ENCODE data around the gene INVS.

DNA sequence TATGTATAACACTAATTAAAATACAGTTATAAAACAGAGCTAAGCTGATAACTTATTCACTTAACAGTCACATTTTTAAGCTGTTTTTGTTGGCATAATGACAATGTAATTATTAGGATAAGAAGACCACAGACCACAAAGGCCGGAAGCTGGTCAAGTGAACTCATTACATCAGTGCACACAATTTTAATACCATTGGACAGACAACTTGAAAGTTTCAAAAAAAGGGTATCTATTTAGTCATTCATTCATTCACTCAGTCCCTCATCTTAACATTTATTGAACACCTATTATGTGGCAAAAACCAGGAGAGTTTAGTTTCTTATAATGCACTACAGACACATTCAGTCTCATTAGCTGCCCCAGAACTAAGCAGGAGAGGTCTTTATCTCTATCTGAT, 11.8 kb upstream of the INVS start:
- TF ChIP-seq, protein P1, sequence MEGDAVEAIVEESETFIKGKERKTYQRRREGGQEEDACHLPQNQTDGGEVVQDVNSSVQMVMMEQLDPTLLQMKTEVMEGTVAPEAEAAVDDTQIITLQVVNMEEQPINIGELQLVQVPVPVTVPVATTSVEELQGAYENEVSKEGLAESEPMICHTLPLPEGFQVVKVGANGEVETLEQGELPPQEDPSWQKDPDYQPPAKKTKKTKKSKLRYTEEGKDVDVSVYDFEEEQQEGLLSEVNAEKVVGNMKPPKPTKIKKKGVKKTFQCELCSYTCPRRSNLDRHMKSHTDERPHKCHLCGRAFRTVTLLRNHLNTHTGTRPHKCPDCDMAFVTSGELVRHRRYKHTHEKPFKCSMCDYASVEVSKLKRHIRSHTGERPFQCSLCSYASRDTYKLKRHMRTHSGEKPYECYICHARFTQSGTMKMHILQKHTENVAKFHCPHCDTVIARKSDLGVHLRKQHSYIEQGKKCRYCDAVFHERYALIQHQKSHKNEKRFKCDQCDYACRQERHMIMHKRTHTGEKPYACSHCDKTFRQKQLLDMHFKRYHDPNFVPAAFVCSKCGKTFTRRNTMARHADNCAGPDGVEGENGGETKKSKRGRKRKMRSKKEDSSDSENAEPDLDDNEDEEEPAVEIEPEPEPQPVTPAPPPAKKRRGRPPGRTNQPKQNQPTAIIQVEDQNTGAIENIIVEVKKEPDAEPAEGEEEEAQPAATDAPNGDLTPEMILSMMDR (IDR thresholded peaks at IDR 0.05; ENCODE audit: extremely low read depth in 1 of 2, insufficient read depth in 1 of 2, low read depth in 1 of 2, low read length in 2 of 2), result no peak
- TF ChIP-seq POLR2AphosphoS5 (IDR thresholded peaks at IDR 0.05; ENCODE audit: insufficient read depth, low read depth, low read length), result peak; percentile 49
- no peak for TF ChIP-seq POLR2A (IDR thresholded peaks at IDR 0.05; ENCODE audit: low read depth, low read length)
- no peak for TF ChIP-seq EZH2 (IDR thresholded peaks at IDR 0.05; ENCODE audit: borderline replicate concordance, low read depth, low read length, severe bottlenecking)
